IPS-20b (cell line): ENCODE measurements around the gene RAI1.

Experiments used
- H3K27ac ChIP-seq: one replicate; pipeline ENCODE4 v1.5.1; 2013; ENCODE audit warnings: low read length
- H3K27me3 ChIP-seq: 2 replicates; pipeline ENCODE4 v1.6.1; 2013; ENCODE audit warnings: mild to moderate bottlenecking, low read length, inconsistent platforms; ENCODE audit not compliant: insufficient read depth
- H3K36me3 ChIP-seq: 2 replicates; pipeline ENCODE4 v1.6.1; 2013; ENCODE audit warnings: low read depth, mild to moderate bottlenecking, inconsistent platforms, low read length, moderate library complexity; ENCODE audit not compliant: insufficient read depth
- H3K4me1 ChIP-seq: 2 replicates; pipeline ENCODE4 v1.6.1; 2013; ENCODE audit warnings: mild to moderate bottlenecking, control low read depth, inconsistent platforms, low read length, moderate library complexity; ENCODE audit not compliant: insufficient read depth
- H3K4me3 ChIP-seq: 2 replicates; pipeline ENCODE4 v1.5.1; 2013; ENCODE audit warnings: mild to moderate bottlenecking, low read length, inconsistent platforms
- H3K9ac ChIP-seq: 2 replicates; pipeline ENCODE4 v1.6.1; 2013; ENCODE audit warnings: low read depth, mild to moderate bottlenecking, inconsistent platforms, low read length, moderate library complexity
- H3K9me3 ChIP-seq: 2 replicates; pipeline ENCODE4 v1.6.1; 2013; ENCODE audit warnings: mild to moderate bottlenecking, low read depth, low read length, inconsistent platforms; ENCODE audit not compliant: insufficient read depth

RAI1 gene

GRCh38 chr17:17824119-17824782 lies 143.0 kb downstream of the RAI1 start:
- Histone ChIP-seq H3K9ac (peak overlapping the region; percentile 32; the same call in 1 of the 2 replicates), H3K36me3 (peaks cover 18% of the 10 kb centered on the region; the same call in 1 of the 2 replicates), H3K9me3 (no peaks in the 10 kb centered on the region), H3K27me3 (peaks cover 13% of the 10 kb centered on the region; the same call in 1 of the 2 replicates), H3K27ac (peak overlapping the region; percentile 3), H3K4me1 (peaks cover 24% of the 10 kb centered on the region), H3K4me3 (peak overlapping the region; percentile 38; the same call in 1 of the 2 replicates)

DNA sequence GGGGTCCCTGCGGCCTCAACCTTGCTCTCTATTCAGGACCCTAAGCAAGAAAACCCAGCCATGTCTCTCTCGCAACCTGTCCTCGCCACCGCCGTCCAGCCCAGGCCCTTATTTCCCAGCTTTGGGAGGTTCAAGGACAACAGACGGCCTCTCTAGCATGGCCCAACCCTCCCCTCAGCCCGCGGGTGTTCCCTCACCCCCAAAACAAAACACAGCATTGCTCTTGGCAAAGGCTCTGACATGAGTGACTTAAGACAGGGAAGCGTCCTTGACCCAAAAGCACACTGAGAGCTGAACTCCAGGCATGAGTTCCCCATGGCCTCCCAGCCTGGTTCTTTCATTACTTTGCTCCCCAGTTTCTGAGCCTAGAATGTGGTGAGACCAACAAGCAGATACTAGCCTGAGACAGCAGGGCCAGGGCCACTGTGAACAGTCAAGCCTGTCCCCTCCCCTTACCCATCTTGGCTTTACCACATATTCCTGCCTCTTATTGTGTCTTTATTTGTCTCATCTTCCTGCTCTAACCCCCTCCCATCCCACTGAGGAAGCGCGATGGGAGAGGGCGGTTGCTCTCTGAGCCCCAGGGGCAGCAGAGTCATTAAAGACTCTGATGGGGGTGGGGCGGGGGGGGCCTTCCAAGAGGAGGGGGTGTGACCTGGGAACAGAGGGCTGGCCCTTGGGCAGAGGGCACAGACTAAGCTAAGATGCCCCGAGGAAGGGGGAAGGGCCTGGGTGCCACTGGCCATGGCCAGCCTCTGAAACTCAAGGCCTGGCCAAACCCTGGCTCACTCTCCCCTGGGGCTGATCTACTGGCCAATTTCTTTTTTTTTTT lies 143.7 kb downstream of the RAI1 start:
- Histone ChIP-seq H3K27me3 (peaks cover 13% of the 10 kb centered on the region; the same call in 1 of the 2 replicates), H3K4me1 (peaks cover 24% of the 10 kb centered on the region), H3K36me3 (peaks cover 11% of the 10 kb centered on the region; the same call in 1 of the 2 replicates), H3K27ac (peak overlapping the region; percentile 3), H3K9me3 (no peaks in the 10 kb centered on the region), H3K9ac (peak overlapping the region; percentile 32; the same call in 1 of the 2 replicates), H3K4me3 (peak overlapping the region; percentile 38; the same call in 1 of the 2 replicates)

GRCh38 chr17:17826342-17826713 lies 145.1 kb downstream of the RAI1 start:
- H3K27ac ChIP-seq, result no peak overlapping the region
- no peaks in the 10 kb centered on the region for H3K9me3 ChIP-seq
- peaks cover 6% of the 10 kb centered on the region; the same call in 1 of the 2 replicates for H3K36me3 ChIP-seq
- H3K9ac ChIP-seq, result no peak overlapping the region
- H3K4me3 ChIP-seq, result no peak overlapping the region
- peaks cover 24% of the 10 kb centered on the region for H3K4me1 ChIP-seq
- peaks cover 13% of the 10 kb centered on the region; the same call in 1 of the 2 replicates for H3K27me3 ChIP-seq

DNA sequence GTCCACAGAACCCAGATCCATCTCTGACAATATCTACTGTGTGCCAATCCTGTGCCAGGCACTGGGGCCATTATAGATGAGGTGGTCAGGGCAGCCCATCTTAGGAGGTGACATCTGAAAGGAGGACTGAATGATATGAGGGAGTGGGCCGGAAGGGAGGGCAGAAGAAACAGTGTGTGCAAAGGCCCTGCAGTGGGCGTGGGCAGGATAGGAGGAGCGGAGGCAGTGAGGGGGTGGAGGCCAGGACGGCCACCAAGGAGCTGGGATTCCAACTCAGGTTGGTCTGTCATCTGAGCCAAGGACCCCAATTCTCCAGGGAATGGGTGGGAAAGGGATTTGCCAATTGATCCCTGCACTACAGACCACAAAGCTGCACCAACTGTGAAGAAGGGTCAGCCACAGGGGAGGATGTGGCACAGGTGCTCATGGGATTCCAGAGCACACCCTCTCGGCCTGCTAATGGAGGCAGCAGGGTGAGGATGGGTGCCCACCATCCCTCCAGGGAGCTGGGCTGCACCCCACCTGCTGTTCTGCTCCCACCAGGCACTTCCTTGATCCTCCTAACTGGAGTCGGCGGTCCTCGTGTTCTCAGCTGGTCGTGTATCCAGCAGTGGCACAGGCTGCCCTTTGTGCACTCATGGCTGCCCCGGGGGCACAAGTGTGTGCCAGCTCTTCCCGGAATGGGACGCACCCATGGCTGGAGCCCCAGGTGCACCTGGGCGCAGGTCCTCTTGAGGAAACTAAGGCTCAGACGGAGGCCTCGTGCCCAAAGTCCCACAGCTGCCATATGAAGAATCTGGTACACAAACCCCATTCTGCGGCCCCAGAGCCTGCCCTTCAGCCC lies 145.9 kb downstream of the RAI1 start:
- no peak overlapping the region for H3K9ac ChIP-seq
- H3K4me1 ChIP-seq, result peaks cover 24% of the 10 kb centered on the region
- H3K4me3 ChIP-seq, result no peak overlapping the region
- H3K36me3 ChIP-seq, result peaks cover 10% of the 10 kb centered on the region; the same call in 1 of the 2 replicates
- peaks cover 11% of the 10 kb centered on the region; the same call in 1 of the 2 replicates for H3K27me3 ChIP-seq
- no peak overlapping the region for H3K27ac ChIP-seq
- H3K9me3 ChIP-seq, result no peaks in the 10 kb centered on the region

GRCh38 chr17:17827826-17828621 lies 146.8 kb downstream of the RAI1 start:
- H3K4me3 ChIP-seq, result no peak overlapping the region
- peaks cover 17% of the 10 kb centered on the region for H3K4me1 ChIP-seq
- peaks cover 3% of the 10 kb centered on the region; the same call in 1 of the 2 replicates for H3K27me3 ChIP-seq
- no peaks in the 10 kb centered on the region for H3K9me3 ChIP-seq
- H3K9ac ChIP-seq, result no peak overlapping the region
- H3K27ac ChIP-seq, result no peak overlapping the region
- H3K36me3 ChIP-seq, result peaks cover 10% of the 10 kb centered on the region; the same call in 1 of the 2 replicates

GRCh38 chr17:17830269-17830567 lies 149.0 kb downstream of the RAI1 start:
- Histone ChIP-seq H3K36me3 (peaks cover 27% of the 10 kb centered on the region; the same call in 1 of the 2 replicates), H3K27me3 (no peaks in the 10 kb centered on the region), H3K4me1 (no peaks in the 10 kb centered on the region), H3K9me3 (no peaks in the 10 kb centered on the region), H3K27ac (no peak overlapping the region), H3K4me3 (no peak overlapping the region), H3K9ac (no peak overlapping the region)

DNA sequence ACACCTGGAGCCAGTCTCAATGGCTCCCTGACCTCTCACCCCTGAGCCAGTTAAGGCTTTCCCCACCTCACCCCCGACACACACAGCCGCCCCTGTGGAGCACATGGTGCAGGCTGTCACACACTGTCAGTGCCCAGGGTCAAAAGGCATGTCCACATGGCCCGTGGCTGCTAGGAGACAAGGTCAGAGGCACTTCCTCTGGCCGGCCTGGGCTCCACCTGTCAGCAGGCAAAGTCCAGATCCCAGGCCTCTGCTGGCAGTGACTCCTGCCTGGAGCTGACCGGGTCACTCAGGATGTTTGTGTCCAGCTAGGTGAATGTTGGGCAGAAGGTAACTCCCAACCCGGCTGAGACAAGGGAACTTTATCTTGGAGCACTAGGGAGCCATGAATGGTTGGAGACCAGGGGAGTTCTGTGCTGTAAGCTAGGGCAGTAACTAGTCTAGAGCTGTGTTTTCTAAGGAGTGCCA lies 149.5 kb downstream of the RAI1 start:
- H3K9ac ChIP-seq, result no peak overlapping the region
- no peaks in the 10 kb centered on the region for H3K9me3 ChIP-seq
- H3K27me3 ChIP-seq, result peaks cover 4% of the 10 kb centered on the region; the same call in 1 of the 2 replicates
- H3K4me3 ChIP-seq, result no peak overlapping the region
- H3K36me3 ChIP-seq, result peaks cover 31% of the 10 kb centered on the region; the same call in 1 of the 2 replicates
- H3K4me1 ChIP-seq, result peaks cover 2% of the 10 kb centered on the region; the same call in 1 of the 2 replicates
- H3K27ac ChIP-seq, result no peak overlapping the region

DNA sequence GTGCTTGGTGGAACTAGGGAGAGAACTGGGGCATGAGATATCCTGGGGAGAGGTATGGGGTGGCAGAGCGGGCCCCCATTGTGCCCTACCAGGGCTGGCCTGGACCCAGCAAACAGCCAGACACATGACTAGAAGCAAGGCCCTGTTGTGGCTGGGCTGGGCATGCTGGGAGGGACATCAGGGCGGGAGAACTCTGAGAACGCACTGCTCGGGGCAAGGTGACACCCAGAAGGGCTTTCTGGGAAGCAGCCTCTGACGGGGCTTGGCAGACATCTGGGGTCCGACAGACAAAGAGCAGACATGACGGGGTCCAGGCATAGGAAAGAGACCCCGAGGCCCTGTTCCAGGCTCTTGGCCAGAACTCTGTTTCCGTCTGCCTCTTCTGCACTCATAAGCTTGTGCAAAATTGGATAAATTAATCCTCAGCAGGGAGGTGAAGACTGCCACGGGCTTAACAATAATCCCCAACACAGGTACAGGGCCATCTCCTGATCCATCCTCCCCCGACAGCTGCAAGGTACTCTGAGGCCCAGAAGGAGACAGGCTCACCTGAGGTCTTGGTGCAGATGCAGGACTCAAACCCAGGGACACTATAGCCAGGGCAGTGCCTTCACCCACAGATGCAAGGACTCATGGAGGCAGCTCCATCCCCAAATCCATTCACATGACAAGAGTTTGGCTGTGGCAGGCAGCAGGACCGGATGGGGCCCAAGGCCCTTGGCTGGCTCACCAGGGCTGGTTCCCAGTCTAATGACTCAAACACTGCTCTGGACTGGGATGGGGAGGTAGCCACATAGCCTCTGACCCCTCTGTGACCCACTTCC lies 150.2 kb downstream of the RAI1 start:
- Histone ChIP-seq H3K4me1 (peaks cover 3% of the 10 kb centered on the region; the same call in 1 of the 2 replicates), H3K4me3 (no peak overlapping the region), H3K9me3 (no peaks in the 10 kb centered on the region), H3K27me3 (peaks cover 4% of the 10 kb centered on the region; the same call in 1 of the 2 replicates), H3K9ac (no peak overlapping the region), H3K27ac (no peak overlapping the region), H3K36me3 (peaks cover 26% of the 10 kb centered on the region; the same call in 1 of the 2 replicates)

GRCh38 chr17:17832032-17832363 lies 150.7 kb downstream of the RAI1 start:
- peaks cover 3% of the 10 kb centered on the region; the same call in 1 of the 2 replicates for H3K4me1 ChIP-seq
- peaks cover 26% of the 10 kb centered on the region; the same call in 1 of the 2 replicates for H3K36me3 ChIP-seq
- H3K9ac ChIP-seq, result no peak overlapping the region
- peaks cover 4% of the 10 kb centered on the region; the same call in 1 of the 2 replicates for H3K27me3 ChIP-seq
- H3K4me3 ChIP-seq, result no peak overlapping the region
- no peak overlapping the region for H3K27ac ChIP-seq
- H3K9me3 ChIP-seq, result no peaks in the 10 kb centered on the region
